Measurements from ENCODE around the gene FATE1.

DNA sequence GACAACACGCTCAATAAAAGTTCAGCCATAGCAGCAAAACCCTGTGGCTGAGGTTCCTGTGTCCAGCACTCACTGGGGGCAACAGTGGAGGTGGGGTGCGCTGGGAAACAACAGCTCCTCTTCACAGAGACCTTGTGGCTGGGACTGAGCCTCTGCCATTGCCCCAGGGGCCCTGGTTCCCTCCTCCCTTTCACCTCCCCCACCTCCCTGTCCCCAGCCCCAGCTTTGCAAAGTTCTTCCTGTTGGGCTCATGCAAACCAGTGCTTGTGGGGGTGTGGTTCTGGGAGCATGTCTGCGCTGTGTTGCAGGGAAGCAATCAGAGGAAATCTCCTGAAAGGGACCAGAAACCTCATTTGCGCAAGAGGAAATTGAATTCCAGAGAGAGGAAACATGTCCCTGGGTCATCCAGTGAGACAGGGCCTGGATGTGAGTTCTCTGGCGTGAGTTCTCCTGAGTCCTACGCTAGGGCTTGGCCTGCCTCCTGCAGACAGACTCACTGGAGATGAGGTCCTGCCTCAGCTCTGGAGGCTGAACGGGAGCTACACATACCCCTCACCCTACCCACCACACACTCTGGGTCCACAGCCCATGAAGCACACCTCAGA, 7.4 kb downstream of the FATE1 start:
- TF ChIP-seq, protein P1, sequence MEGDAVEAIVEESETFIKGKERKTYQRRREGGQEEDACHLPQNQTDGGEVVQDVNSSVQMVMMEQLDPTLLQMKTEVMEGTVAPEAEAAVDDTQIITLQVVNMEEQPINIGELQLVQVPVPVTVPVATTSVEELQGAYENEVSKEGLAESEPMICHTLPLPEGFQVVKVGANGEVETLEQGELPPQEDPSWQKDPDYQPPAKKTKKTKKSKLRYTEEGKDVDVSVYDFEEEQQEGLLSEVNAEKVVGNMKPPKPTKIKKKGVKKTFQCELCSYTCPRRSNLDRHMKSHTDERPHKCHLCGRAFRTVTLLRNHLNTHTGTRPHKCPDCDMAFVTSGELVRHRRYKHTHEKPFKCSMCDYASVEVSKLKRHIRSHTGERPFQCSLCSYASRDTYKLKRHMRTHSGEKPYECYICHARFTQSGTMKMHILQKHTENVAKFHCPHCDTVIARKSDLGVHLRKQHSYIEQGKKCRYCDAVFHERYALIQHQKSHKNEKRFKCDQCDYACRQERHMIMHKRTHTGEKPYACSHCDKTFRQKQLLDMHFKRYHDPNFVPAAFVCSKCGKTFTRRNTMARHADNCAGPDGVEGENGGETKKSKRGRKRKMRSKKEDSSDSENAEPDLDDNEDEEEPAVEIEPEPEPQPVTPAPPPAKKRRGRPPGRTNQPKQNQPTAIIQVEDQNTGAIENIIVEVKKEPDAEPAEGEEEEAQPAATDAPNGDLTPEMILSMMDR (IDR thresholded peaks at IDR 0.05) = no peak
- no peak for TF ChIP-seq POLR2A (IDR thresholded peaks at IDR 0.05)

Measured in adrenal gland (tissue), 5 donors.